ENCODE results near the gene TPPP3. TPM values are rescaled to one million over a fixed set of nuclear protein-coding genes. Genes with fewer than 3 reads are reported as not detected.

The TPPP3 gene
- total and polyA plus RNA-seq, 2 donors (not counting 1 experiment from before 2014, with no cell fraction given) = 0.31 TPM; not detected in 1

DNA sequence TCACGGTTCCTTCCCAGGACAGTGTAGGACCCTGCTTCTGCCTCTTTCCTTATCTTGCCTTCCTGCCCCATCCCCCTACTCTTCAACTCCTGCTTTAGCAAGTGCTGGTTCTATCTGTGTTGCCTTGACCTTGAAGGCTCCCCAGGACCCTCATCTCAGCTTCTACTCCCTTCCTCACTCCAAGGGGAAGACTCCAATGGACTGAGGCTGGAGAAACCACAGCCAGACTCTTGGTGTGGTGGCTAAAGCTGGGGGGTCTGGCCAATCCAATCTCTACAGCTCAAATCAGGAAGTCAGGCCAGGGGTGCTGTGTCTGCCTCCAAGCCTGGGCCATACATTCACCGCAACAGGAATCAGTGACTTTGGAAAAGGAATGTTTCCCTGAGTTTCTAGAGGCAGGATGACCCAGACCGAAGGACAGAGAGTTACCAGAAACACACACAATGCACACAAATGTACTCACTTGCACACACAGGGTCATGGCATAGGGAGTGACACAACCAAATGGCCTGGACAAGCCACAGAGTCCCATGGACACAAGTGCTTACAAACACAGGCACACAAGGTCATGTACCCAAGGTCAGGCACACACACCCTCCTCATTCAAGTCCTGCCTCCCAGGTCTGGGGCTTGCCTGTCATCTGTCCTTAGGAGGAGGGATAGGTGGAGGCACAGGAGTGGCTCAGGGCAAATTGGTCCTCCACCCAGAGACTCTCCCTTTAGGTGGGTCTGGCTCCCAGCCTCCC is 35.9 kb upstream of the TPPP3 start:
- H4K20me1 ChIP-seq (ENCODE audit: control insufficient read depth, insufficient read depth, low read length, poor library complexity, severe bottlenecking) = no peaks in the 10 kb centered on the region
- H3K4me3 ChIP-seq (ENCODE audit: control extremely low read depth in 1 of 5, extremely low read depth in 1 of 5, insufficient read depth in 1 of 5, low read depth in 2 of 5, low read length in 4 of 5) = no peak overlapping the region
- no peak overlapping the region for H3K27ac ChIP-seq (ENCODE audit: low read length in 2 of 2)
- 90% methylated on average over 2 of the region's 3 CpGs for WGBS (ENCODE audit: insufficient coverage)
- peak overlapping the region; percentile 59 for H3K4me3 Mint-ChIP-seq
- H3K27me3 ChIP-seq (replicated peaks in 1 of 4; ENCODE audit: control extremely low read depth in 1 of 4, control insufficient read depth in 3 of 4, insufficient read depth in 4 of 4, low read length in 3 of 4) = peaks cover 0 to 47% (median 17%) of the 10 kb centered on the region in 4 experiments
- H3K36me3 ChIP-seq (replicated peaks in 1 of 2; ENCODE audit: control extremely low read depth in 1 of 2, control insufficient read depth in 1 of 2, extremely low read depth in 1 of 2, insufficient read depth in 2 of 2, low read length in 1 of 2) = no peaks in the 10 kb centered on the region
- no peaks in the 10 kb centered on the region for H3K9me3 Mint-ChIP-seq (ENCODE audit: insufficient read depth)
- H3K79me2 ChIP-seq (ENCODE audit: control insufficient read depth, insufficient read depth, low read length) = no peaks in the 10 kb centered on the region
- H3K4me1 ChIP-seq (ENCODE audit: control insufficient read depth in 2 of 2, insufficient read depth in 2 of 2, low read length in 2 of 2) = peaks cover 20 to 22% of the 10 kb centered on the region in 2 donors
- no peak overlapping the region for H3K4me2 ChIP-seq (replicated peaks; ENCODE audit: low read depth, low read length, poor library complexity, severe bottlenecking)
- peak; percentile 38 for DNase-seq
- peaks cover 46% of the 10 kb centered on the region for H3K27me3 Mint-ChIP-seq
- H3K9ac ChIP-seq (ENCODE audit: low read length) = no peak overlapping the region
- CTCF ChIA-PET = interaction anchor here (1.4 to 4.1 kb wide), 10 partner anchors 12 to 168 kb away, joined by 3 to 81 read pairs (median 10); partner anchors contain the start of gene ZDHHC1
- no peak for TF ChIP-seq EZH2 (IDR thresholded peaks at IDR 0.05; ENCODE audit: borderline replicate concordance, insufficient read depth, low read depth, low read length, poor library complexity, severe bottlenecking)
- TF ChIP-seq, protein P1, sequence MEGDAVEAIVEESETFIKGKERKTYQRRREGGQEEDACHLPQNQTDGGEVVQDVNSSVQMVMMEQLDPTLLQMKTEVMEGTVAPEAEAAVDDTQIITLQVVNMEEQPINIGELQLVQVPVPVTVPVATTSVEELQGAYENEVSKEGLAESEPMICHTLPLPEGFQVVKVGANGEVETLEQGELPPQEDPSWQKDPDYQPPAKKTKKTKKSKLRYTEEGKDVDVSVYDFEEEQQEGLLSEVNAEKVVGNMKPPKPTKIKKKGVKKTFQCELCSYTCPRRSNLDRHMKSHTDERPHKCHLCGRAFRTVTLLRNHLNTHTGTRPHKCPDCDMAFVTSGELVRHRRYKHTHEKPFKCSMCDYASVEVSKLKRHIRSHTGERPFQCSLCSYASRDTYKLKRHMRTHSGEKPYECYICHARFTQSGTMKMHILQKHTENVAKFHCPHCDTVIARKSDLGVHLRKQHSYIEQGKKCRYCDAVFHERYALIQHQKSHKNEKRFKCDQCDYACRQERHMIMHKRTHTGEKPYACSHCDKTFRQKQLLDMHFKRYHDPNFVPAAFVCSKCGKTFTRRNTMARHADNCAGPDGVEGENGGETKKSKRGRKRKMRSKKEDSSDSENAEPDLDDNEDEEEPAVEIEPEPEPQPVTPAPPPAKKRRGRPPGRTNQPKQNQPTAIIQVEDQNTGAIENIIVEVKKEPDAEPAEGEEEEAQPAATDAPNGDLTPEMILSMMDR (IDR thresholded peaks at IDR 0.05) = no peak
- H3K9me3 ChIP-seq (ENCODE audit: control extremely low read depth in 1 of 3, control insufficient read depth in 2 of 3, insufficient read depth in 1 of 3, low read length in 2 of 3) = no peaks in the 10 kb centered on the region
- H3K27ac Mint-ChIP-seq = no peak overlapping the region
- intact Hi-C loops (cut with micrococcal nuclease) = no loop called here
- peaks cover 23% of the 10 kb centered on the region for H3K4me1 Mint-ChIP-seq
- ATAC-seq (ENCODE audit: low read depth) = no peak
- no peak overlapping the region for H2AFZ ChIP-seq (ENCODE audit: insufficient read depth, low read depth, low read length, poor library complexity, severe bottlenecking)
- POLR2A ChIA-PET = no interaction called here

DNA sequence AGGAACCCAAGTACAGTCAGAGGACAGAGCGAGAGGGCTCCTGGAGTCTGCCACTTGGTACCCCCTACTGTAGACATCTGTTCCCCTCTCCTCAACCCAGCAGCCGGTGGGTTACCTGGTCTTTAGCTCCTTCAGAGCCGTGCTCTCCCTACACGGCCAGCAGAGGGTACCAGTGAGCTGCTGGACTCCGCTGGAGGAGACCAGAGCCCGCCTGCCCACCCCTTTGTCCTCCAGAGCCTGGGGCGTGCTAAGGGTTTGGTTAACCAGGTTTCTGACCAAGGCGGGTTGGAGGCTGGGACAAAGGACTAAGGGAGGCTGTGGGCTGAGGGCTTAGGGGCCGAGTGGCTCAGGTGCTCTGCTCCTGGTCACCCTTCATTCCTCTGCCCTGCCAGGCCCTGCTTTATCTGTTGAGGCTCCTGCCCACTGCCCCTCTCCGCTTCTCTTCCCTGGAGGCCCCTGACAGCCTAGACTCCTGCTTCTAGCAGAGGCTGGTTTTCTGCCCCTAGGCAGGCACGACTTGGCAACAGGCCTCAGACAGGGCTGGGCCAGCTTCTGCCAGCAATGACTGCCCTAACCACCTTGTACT is 34.9 kb upstream of the TPPP3 start:
- Histone ChIP-seq H3K4me1 (ENCODE audit: control insufficient read depth in 2 of 2, insufficient read depth in 2 of 2, low read length in 2 of 2) (peaks cover 20 to 22% of the 10 kb centered on the region in 2 donors), H2AFZ (ENCODE audit: insufficient read depth, low read depth, low read length, poor library complexity, severe bottlenecking) (no peak overlapping the region), H3K27ac (ENCODE audit: low read length in 2 of 2) (no peak overlapping the region), H4K20me1 (ENCODE audit: control insufficient read depth, insufficient read depth, low read length, poor library complexity, severe bottlenecking) (no peaks in the 10 kb centered on the region), H3K79me2 (ENCODE audit: control insufficient read depth, insufficient read depth, low read length) (no peaks in the 10 kb centered on the region), H3K4me2 (replicated peaks; ENCODE audit: low read depth, low read length, poor library complexity, severe bottlenecking) (peak overlapping the region; percentile 30), H3K27me3 (replicated peaks in 1 of 4; ENCODE audit: control extremely low read depth in 1 of 4, control insufficient read depth in 3 of 4, insufficient read depth in 4 of 4, low read length in 3 of 4) (peaks cover 0 to 48% (median 17%) of the 10 kb centered on the region in 4 experiments), H3K9ac (ENCODE audit: low read length) (no peak overlapping the region), H3K4me3 (ENCODE audit: control extremely low read depth in 1 of 5, extremely low read depth in 1 of 5, insufficient read depth in 1 of 5, low read depth in 2 of 5, low read length in 4 of 5) (no peak overlapping the region), H3K9me3 (ENCODE audit: control extremely low read depth in 1 of 3, control insufficient read depth in 2 of 3, insufficient read depth in 1 of 3, low read length in 2 of 3) (no peaks in the 10 kb centered on the region), H3K36me3 (replicated peaks in 1 of 2; ENCODE audit: control extremely low read depth in 1 of 2, control insufficient read depth in 1 of 2, extremely low read depth in 1 of 2, insufficient read depth in 2 of 2, low read length in 1 of 2) (no peaks in the 10 kb centered on the region)
- no peak for TF ChIP-seq EZH2 (IDR thresholded peaks at IDR 0.05; ENCODE audit: borderline replicate concordance, insufficient read depth, low read depth, low read length, poor library complexity, severe bottlenecking)
- TF ChIP-seq, protein P1 (IDR thresholded peaks at IDR 0.05) = peak; percentile 79
- CTCF ChIA-PET = interaction anchor here (0.5 to 4.1 kb wide), 29 partner anchors 11 to 218 kb away, joined by 3 to 81 read pairs (median 5); partner anchors contain the start of genes ATP6V0D1 and ZDHHC1
- POLR2A ChIA-PET = no interaction called here
- intact Hi-C loops (cut with micrococcal nuclease) = loop anchor here (1.0 kb wide), 1 partner anchor 37 kb away; no protein-coding TSS in a partner anchor
- Mint-ChIP-seq H3K4me3 (no peak overlapping the region), H3K27me3 (peaks cover 52% of the 10 kb centered on the region), H3K27ac (no peak overlapping the region), H3K9me3 (ENCODE audit: insufficient read depth) (no peaks in the 10 kb centered on the region), H3K4me1 (peaks cover 18% of the 10 kb centered on the region)
- DNase-seq (peak; percentile 74), ATAC-seq (ENCODE audit: low read depth) (peak; percentile 71)
- 21% methylated on average over 11 of the region's 11 CpGs for WGBS (ENCODE audit: insufficient coverage)

All from B cell (primary cell).